BLaER1 (cell line): ENCODE results near the gene BCORL1.

ENCODE experiments used
- H3K27ac ChIP-seq: shearing (Covaris generic); formaldehyde crosslinking; 2 replicates; pipeline ENCODE4 v1.8.1; 2022
- H3K27me3 ChIP-seq: shearing (Covaris generic); formaldehyde crosslinking; 2 replicates; pipeline ENCODE4 v1.8.1; 2022
- H3K36me3 ChIP-seq: shearing (Covaris generic); formaldehyde crosslinking; 2 replicates; pipeline ENCODE4 v1.8.1; 2022
- H3K4me1 ChIP-seq: shearing (Covaris generic); formaldehyde crosslinking; 2 replicates; pipeline ENCODE4 v1.8.1; 2022
- H3K4me2 ChIP-seq: shearing (Covaris generic); formaldehyde crosslinking; 2 replicates; pipeline ENCODE4 v1.8.1; 2022
- H3K4me3 ChIP-seq: shearing (Covaris generic); formaldehyde crosslinking; 2 replicates; pipeline ENCODE4 v1.8.1; 2022
- H3K9ac ChIP-seq: shearing (Covaris generic); formaldehyde crosslinking; 2 replicates; pipeline ENCODE4 v1.8.1; 2022
- H3K9me3 ChIP-seq: shearing (Covaris generic); formaldehyde crosslinking; 2 replicates; pipeline ENCODE4 v1.8.1; 2022
- H4K20me1 ChIP-seq: shearing (Covaris generic); formaldehyde crosslinking; 2 replicates; pipeline ENCODE4 v1.8.1; 2022
- Cebpa-rat ChIP-seq: shearing (Covaris generic); IDR thresholded peaks from 2 replicates; pipeline ENCODE4 v1.8.1; 2022

BCORL1 gene

GRCh38 chrX:129998021-129998420 is 15.6 kb downstream of the BCORL1 start:
- Histone ChIP-seq H4K20me1 (peaks cover 99% of the 10 kb centered on the region), H3K4me1 (no peaks in the 10 kb centered on the region), H3K27ac (no peak overlapping the region), H3K4me2 (no peak overlapping the region), H3K9me3 (peaks cover 5% of the 10 kb centered on the region), H3K36me3 (peaks cover 33% of the 10 kb centered on the region), H3K4me3 (no peak overlapping the region), H3K27me3 (peaks cover 85% of the 10 kb centered on the region), H3K9ac (no peak overlapping the region)
- no peak for TF ChIP-seq Cebpa-rat

GRCh38 chrX:130001893-130002292 is 19.5 kb downstream of the BCORL1 start:
- H3K9me3 ChIP-seq = peaks cover 5% of the 10 kb centered on the region
- peaks cover 47% of the 10 kb centered on the region for H3K36me3 ChIP-seq
- H3K4me3 ChIP-seq = no peak overlapping the region
- TF ChIP-seq Cebpa-rat = no peak
- no peak overlapping the region for H3K9ac ChIP-seq
- no peak overlapping the region for H3K27ac ChIP-seq
- no peak overlapping the region for H3K4me2 ChIP-seq
- H3K27me3 ChIP-seq = peaks cover 82% of the 10 kb centered on the region
- H3K4me1 ChIP-seq = no peaks in the 10 kb centered on the region
- H4K20me1 ChIP-seq = peaks cover 92% of the 10 kb centered on the region

GRCh38 chrX:130002541-130002940 is 20.1 kb downstream of the BCORL1 start:
- H3K36me3 ChIP-seq = peaks cover 49% of the 10 kb centered on the region
- H3K9ac ChIP-seq = no peak overlapping the region
- H3K27ac ChIP-seq = no peak overlapping the region
- H3K4me3 ChIP-seq = no peak overlapping the region
- peaks cover 5% of the 10 kb centered on the region for H3K9me3 ChIP-seq
- H3K27me3 ChIP-seq = peaks cover 84% of the 10 kb centered on the region
- H3K4me2 ChIP-seq = no peak overlapping the region
- H4K20me1 ChIP-seq = peaks cover 85% of the 10 kb centered on the region
- no peaks in the 10 kb centered on the region for H3K4me1 ChIP-seq
- no peak for TF ChIP-seq Cebpa-rat

GRCh38 chrX:130005089-130005807 is 22.8 kb downstream of the BCORL1 start:
- H3K9me3 ChIP-seq = peaks cover 5% of the 10 kb centered on the region

GRCh38 chrX:130009658-130010223 is 27.3 kb downstream of the BCORL1 start:
- Histone ChIP-seq H3K9me3 (no peaks in the 10 kb centered on the region), H4K20me1 (peaks cover 77% of the 10 kb centered on the region), H3K4me2 (peak overlapping the region; percentile 50), H3K4me3 (no peak overlapping the region), H3K27me3 (peaks cover 81% of the 10 kb centered on the region), H3K9ac (0 out of 2 replicates have a peak overlapping the region, but pooled peaks have one; percentile 19), H3K27ac (0 out of 2 replicates have a peak overlapping the region, but pooled peaks have one; percentile 22), H3K36me3 (peaks cover 74% of the 10 kb centered on the region), H3K4me1 (peaks cover 26% of the 10 kb centered on the region)
- no peak for TF ChIP-seq Cebpa-rat

More at GRCh38 chrX:130005089-130005807, 22.8 kb downstream of the BCORL1 start:
- H3K9ac ChIP-seq = no peak overlapping the region
- no peak overlapping the region for H3K4me3 ChIP-seq
- H3K36me3 ChIP-seq = peaks cover 58% of the 10 kb centered on the region
- TF ChIP-seq Cebpa-rat = no peak
- H3K27ac ChIP-seq = no peak overlapping the region
- H3K4me1 ChIP-seq = peaks cover 18% of the 10 kb centered on the region
- no peak overlapping the region for H3K4me2 ChIP-seq
- peaks cover 95% of the 10 kb centered on the region for H3K27me3 ChIP-seq
- H4K20me1 ChIP-seq = peaks cover 78% of the 10 kb centered on the region

GRCh38 chrX:130012683-130013082 is 30.2 kb downstream of the BCORL1 start:
- no peaks in the 10 kb centered on the region for H3K9me3 ChIP-seq
- no peak overlapping the region for H3K27ac ChIP-seq
- H3K4me1 ChIP-seq = peaks cover 26% of the 10 kb centered on the region
- peaks cover 79% of the 10 kb centered on the region for H3K36me3 ChIP-seq
- no peak for TF ChIP-seq Cebpa-rat
- no peak overlapping the region for H3K4me2 ChIP-seq
- peaks cover 93% of the 10 kb centered on the region for H4K20me1 ChIP-seq
- peaks cover 78% of the 10 kb centered on the region for H3K27me3 ChIP-seq
- H3K4me3 ChIP-seq = no peak overlapping the region
- no peak overlapping the region for H3K9ac ChIP-seq

- peaks cover 98% of the 10 kb centered on the region for H4K20me1 ChIP-seq
These were observed 31.2 kb downstream of the BCORL1 start for GRCh38 chrX:130013661-130014060.

GRCh38 chrX:130014356-130014755 is 31.9 kb downstream of the BCORL1 start:
- H3K4me2 ChIP-seq = no peak overlapping the region
- peaks cover 70% of the 10 kb centered on the region for H3K36me3 ChIP-seq
- peaks cover 16% of the 10 kb centered on the region for H3K4me1 ChIP-seq
- peaks cover 98% of the 10 kb centered on the region for H4K20me1 ChIP-seq
- no peak overlapping the region for H3K9ac ChIP-seq
- peaks cover 78% of the 10 kb centered on the region for H3K27me3 ChIP-seq
- H3K27ac ChIP-seq = no peak overlapping the region
- no peak overlapping the region for H3K4me3 ChIP-seq
- H3K9me3 ChIP-seq = no peaks in the 10 kb centered on the region
- no peak for TF ChIP-seq Cebpa-rat

More at GRCh38 chrX:130013661-130014060, 31.2 kb downstream of the BCORL1 start:
- Histone ChIP-seq H3K27me3 (peaks cover 78% of the 10 kb centered on the region), H3K27ac (no peak overlapping the region), H3K4me2 (no peak overlapping the region), H3K4me1 (peaks cover 23% of the 10 kb centered on the region), H3K36me3 (peaks cover 74% of the 10 kb centered on the region), H3K9me3 (no peaks in the 10 kb centered on the region), H3K4me3 (no peak overlapping the region), H3K9ac (no peak overlapping the region)
- no peak for TF ChIP-seq Cebpa-rat

- H3K36me3 ChIP-seq = peaks cover 70% of the 10 kb centered on the region
- H3K27me3 ChIP-seq = peaks cover 78% of the 10 kb centered on the region
- H3K4me1 ChIP-seq = peaks cover 12% of the 10 kb centered on the region
- no peaks in the 10 kb centered on the region for H3K9me3 ChIP-seq
- TF ChIP-seq Cebpa-rat = no peak
- H3K9ac ChIP-seq = no peak overlapping the region
- H3K4me3 ChIP-seq = no peak overlapping the region
- no peak overlapping the region for H3K4me2 ChIP-seq
- peaks cover 98% of the 10 kb centered on the region for H4K20me1 ChIP-seq
- no peak overlapping the region for H3K27ac ChIP-seq
These were observed 32.3 kb downstream of the BCORL1 start for GRCh38 chrX:130014770-130015169.

GRCh38 chrX:130015181-130015580 is 32.7 kb downstream of the BCORL1 start:
- H3K27ac ChIP-seq = no peak overlapping the region
- peaks cover 98% of the 10 kb centered on the region for H4K20me1 ChIP-seq
- peaks cover 8% of the 10 kb centered on the region for H3K4me1 ChIP-seq
- peaks cover 77% of the 10 kb centered on the region for H3K27me3 ChIP-seq
- no peaks in the 10 kb centered on the region for H3K9me3 ChIP-seq
- no peak overlapping the region for H3K9ac ChIP-seq
- peaks cover 71% of the 10 kb centered on the region for H3K36me3 ChIP-seq
- TF ChIP-seq Cebpa-rat = no peak
- no peak overlapping the region for H3K4me2 ChIP-seq
- H3K4me3 ChIP-seq = no peak overlapping the region
